ENCODE results near the gene PPP2R5E. TPM values are rescaled to one million over a fixed set of nuclear protein-coding genes. Genes with fewer than 3 reads are reported as not detected.

The PPP2R5E gene
- total RNA-seq, 4 donors from 2014 or later = 26.3 to 30.7 (median 30.2) TPM

DNA sequence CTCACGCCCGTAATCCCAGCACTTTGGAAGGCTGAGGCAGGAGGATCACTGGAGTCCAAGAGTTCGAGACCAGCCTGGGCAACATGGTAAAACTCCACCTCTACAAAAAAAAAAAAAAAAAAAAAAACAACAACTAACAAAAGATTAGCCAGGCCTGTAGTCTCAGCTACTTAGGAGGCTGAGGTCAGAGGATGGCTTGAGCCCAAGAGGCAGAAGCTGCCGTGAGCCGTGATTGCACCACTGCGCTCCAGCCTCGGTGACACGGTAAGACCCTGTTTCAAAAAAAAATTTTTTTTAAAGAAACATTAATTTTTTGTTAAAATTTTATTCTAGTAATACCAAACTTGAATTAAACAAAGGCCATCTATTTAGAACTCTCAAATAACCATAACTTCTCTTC lies 77.8 kb downstream of the PPP2R5E start:
- WGBS = 88% methylated on average over 8 of the region's 8 CpGs
- H3K27ac ChIP-seq (replicated peaks in 1 of 4) = no peak overlapping the region
- no peak for TF ChIP-seq POLR2AphosphoS5 (IDR thresholded peaks at IDR 0.05)
- no peak for TF ChIP-seq POLR2A (IDR thresholded peaks at IDR 0.05; ENCODE audit: low read depth)
- TF ChIP-seq, protein P1, sequence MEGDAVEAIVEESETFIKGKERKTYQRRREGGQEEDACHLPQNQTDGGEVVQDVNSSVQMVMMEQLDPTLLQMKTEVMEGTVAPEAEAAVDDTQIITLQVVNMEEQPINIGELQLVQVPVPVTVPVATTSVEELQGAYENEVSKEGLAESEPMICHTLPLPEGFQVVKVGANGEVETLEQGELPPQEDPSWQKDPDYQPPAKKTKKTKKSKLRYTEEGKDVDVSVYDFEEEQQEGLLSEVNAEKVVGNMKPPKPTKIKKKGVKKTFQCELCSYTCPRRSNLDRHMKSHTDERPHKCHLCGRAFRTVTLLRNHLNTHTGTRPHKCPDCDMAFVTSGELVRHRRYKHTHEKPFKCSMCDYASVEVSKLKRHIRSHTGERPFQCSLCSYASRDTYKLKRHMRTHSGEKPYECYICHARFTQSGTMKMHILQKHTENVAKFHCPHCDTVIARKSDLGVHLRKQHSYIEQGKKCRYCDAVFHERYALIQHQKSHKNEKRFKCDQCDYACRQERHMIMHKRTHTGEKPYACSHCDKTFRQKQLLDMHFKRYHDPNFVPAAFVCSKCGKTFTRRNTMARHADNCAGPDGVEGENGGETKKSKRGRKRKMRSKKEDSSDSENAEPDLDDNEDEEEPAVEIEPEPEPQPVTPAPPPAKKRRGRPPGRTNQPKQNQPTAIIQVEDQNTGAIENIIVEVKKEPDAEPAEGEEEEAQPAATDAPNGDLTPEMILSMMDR (IDR thresholded peaks at IDR 0.05) = no peak
- no peak overlapping the region for H3K4me3 ChIP-seq
- H3K36me3 ChIP-seq = no peaks in the 10 kb centered on the region
- H3K9me3 ChIP-seq = no peaks in the 10 kb centered on the region
- intact Hi-C loops (cut with DNase I) = no loop called here
- H3K27me3 ChIP-seq = no peaks in the 10 kb centered on the region
- DNase-seq (ENCODE audit: extremely low spot score) = no peak
- H3K4me1 ChIP-seq = peaks cover 9 to 44% (median 38%) of the 10 kb centered on the region in 4 donors

DNA sequence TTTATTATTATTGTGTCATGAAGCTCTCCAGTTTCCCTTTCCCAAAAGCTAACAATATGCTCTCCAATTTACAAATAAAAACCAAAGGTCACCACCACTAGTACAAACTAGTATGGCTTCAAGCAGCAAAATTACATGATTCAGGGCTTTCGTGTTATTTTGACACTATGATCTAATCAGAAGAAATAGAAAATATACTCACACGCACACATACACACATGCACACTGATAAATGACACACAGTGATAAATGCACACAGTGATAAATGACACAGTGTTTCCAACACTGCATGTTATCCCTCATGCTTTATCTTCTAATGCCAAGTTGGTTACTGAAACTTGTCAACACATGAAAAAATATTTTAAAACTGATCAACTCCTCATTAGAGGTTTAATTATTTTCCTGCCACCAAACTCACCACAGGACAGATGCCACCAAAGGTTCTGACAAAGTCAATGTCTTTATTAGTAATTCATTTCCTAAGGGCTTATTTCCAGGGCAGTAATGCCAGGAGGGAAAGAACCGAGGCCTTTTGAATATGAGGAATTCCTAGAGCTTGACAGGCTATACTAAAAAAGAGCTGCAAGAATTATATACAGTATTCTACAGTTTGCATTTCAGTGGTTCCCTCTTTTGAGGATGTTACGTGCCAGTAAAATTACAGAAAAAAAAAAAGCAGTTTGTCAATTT lies 82.4 kb downstream of the PPP2R5E start:
- intact Hi-C loops (cut with DNase I) = no loop called here
- no peak for TF ChIP-seq EP300 (IDR thresholded peaks at IDR 0.05)
- TF ChIP-seq, protein P1 (IDR thresholded peaks at IDR 0.05) = no peak
- TF ChIP-seq POLR2A (IDR thresholded peaks at IDR 0.05; ENCODE audit: low read depth) = no peak
- no peak for TF ChIP-seq POLR2AphosphoS5 (IDR thresholded peaks at IDR 0.05)
- Histone ChIP-seq H3K27ac (replicated peaks in 1 of 4) (peak overlapping the region in 1 of 4 donors; percentile 47), H3K9me3 (no peaks in the 10 kb centered on the region), H3K36me3 (no peaks in the 10 kb centered on the region), H3K27me3 (no peaks in the 10 kb centered on the region), H3K4me1 (peaks cover 15 to 52% (median 42%) of the 10 kb centered on the region in 4 donors), H3K4me3 (no peak overlapping the region)
- DNase-seq (ENCODE audit: extremely low spot score) = no peak
- WGBS = 48% methylated on average over 4 of the region's 4 CpGs

DNA sequence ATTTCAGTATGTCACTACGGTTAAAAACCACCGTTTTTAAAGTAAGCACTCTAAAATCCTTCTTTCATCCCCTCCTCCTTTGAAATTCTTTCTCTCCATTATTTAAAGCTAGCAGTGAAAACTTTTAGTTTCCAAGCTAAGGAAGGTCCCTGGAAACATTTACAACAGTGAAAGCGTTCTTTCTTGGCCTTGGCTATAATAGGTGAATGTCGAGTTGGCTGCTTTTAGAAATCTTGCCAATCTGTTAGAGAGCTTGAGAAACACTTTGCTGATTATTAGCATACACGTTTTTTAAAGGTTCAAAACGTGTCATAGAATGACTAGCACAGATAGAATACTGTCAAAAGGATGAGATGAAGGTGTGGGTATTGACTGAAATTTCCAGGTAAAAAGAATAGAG lies 83.4 kb downstream of the PPP2R5E start:
- H3K27ac ChIP-seq (replicated peaks in 1 of 4) = peak overlapping the region; percentile 32 to 47 (median 38)
- no peak for DNase-seq (ENCODE audit: extremely low spot score)
- H3K9me3 ChIP-seq = no peaks in the 10 kb centered on the region
- H3K36me3 ChIP-seq = no peaks in the 10 kb centered on the region
- WGBS = 42% methylated on average over 6 of the region's 6 CpGs
- no peaks in the 10 kb centered on the region for H3K27me3 ChIP-seq
- intact Hi-C loops (cut with DNase I) = no loop called here
- TF ChIP-seq EP300 (IDR thresholded peaks at IDR 0.05) (no peak), POLR2AphosphoS5 (IDR thresholded peaks at IDR 0.05) (no peak), POLR2A (IDR thresholded peaks at IDR 0.05; ENCODE audit: low read depth) (no peak)
- TF ChIP-seq, protein P1 (IDR thresholded peaks at IDR 0.05) = no peak
- no peak overlapping the region for H3K4me3 ChIP-seq
- peaks cover 15 to 59% (median 48%) of the 10 kb centered on the region in 4 donors for H3K4me1 ChIP-seq

DNA sequence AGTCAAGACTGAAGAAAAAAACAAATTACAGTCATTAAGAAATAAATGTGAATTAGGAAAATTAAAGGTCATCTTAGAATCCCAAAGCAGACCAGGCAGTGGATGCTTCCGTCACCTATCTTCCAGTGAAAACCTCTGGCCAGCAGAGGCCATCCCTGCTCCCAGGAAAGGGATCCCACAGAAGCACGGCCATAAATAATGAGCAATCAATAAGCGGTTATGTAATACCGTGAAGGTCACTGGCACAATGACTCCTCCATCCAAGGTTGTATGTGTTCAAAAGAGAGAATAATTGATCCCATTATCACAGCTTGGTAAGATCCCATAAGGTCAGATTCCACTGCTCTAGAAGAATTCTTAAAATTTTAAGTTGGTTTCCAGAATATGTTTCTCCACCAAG lies 85.7 kb downstream of the PPP2R5E start:
- H3K9me3 ChIP-seq = no peaks in the 10 kb centered on the region
- H3K4me3 ChIP-seq = no peak overlapping the region
- no peak overlapping the region for H3K27ac ChIP-seq (replicated peaks in 1 of 4)
- no peaks in the 10 kb centered on the region for H3K27me3 ChIP-seq
- no peak for DNase-seq (ENCODE audit: extremely low spot score)
- intact Hi-C loops (cut with DNase I) = no loop called here
- H3K36me3 ChIP-seq = no peaks in the 10 kb centered on the region
- peaks cover 21 to 66% (median 63%) of the 10 kb centered on the region in 4 donors for H3K4me1 ChIP-seq
- 87% methylated on average over 4 of the region's 4 CpGs for WGBS
- TF ChIP-seq, protein P1 (IDR thresholded peaks at IDR 0.05) = no peak
- no peak for TF ChIP-seq POLR2A (IDR thresholded peaks at IDR 0.05; ENCODE audit: low read depth)
- no peak for TF ChIP-seq POLR2AphosphoS5 (IDR thresholded peaks at IDR 0.05)
- TF ChIP-seq EP300 (IDR thresholded peaks at IDR 0.05) = no peak
